HepG2 (cell line): ENCODE measurements around the gene ZBED3. TPM values are rescaled to one million over a fixed set of nuclear protein-coding genes. Genes with fewer than 3 reads are reported as not detected.

Source experiments
- ATAC-seq: fragments of 200-7000 bp; cut with Tn5 transposase; 3 replicates; pipeline ENCODE4 v1.9.1; 2020; ENCODE audit warnings: mild to moderate bottlenecking, moderate library complexity
- BruUV-seq: library from RNA; stranded (reverse); fragments of 400-500 nt; replicated peaks from 2 replicates; lab custom pipeline; 2021; lab: Mats Ljungman, UMichigan
- CTCF ChIA-PET: fragments of 300-600 bp; formaldehyde crosslinking; extraction: SDS; loops from one replicate; lab custom pipeline; 2021; ENCODE audit warnings: low total read pairs, inconsistent platforms, low intra/inter-chr PET ratio; lab: Yijun Ruan, JAX
- POLR2A ChIA-PET: fragments of 350-600 bp; sonication (Branson Sonifier 250); formaldehyde crosslinking; loops from one replicate; lab custom pipeline; 2020; ENCODE audit warnings: antibody characterized with exemption, inconsistent platforms; lab: Yijun Ruan, JAX
- DNase-seq: peaks from one replicate; pipeline ENCODE4 v3.0.0-alpha.2; 2015; ENCODE audit warnings: low spot score
- FAIRE-seq: peaks from 3 replicates; lab custom pipeline; 2011; peaks lifted over from hg19 to GRCh38; lab: Jason Lieb, UNC
- H2AFZ ChIP-seq: one replicate; pipeline ENCODE4 v1.6.1; 2011; ENCODE audit warnings: low read length, inconsistent platforms
- H3K27ac ChIP-seq: fragments of 300-600 bp; 3 replicates; pipeline ENCODE4 v1.8.0; 2011; ENCODE audit warnings: mixed run types, mild to moderate bottlenecking, mixed read lengths, low read length, inconsistent platforms; ENCODE audit not compliant: insufficient read depth; ENCODE audit errors: extremely low read length
- H3K27me3 ChIP-seq, 2 experiments: fragments of 200-600 bp in 1 of 2; 2 replicates in 1 of 2; 3 replicates in 1 of 2; pipeline versions ENCODE4 v1.6.0 to v1.8.0; 2011; ENCODE audit warnings: low read length in 2 of 2, mild to moderate bottlenecking in 2 of 2, moderate library complexity in 2 of 2, inconsistent platforms in 1 of 2; ENCODE audit not compliant: insufficient read depth in 2 of 2, control insufficient read depth in 1 of 2
- H3K36me3 ChIP-seq, 2 experiments: fragments of 200-600 bp in 1 of 2; replicated peaks in 1 of 2; 2 replicates in 1 of 2; 3 replicates in 1 of 2; pipeline versions ENCODE4 v1.5.1 to v1.8.0; 2011; ENCODE audit warnings: low read length in 2 of 2, inconsistent platforms in 1 of 2; ENCODE audit not compliant: insufficient read depth in 2 of 2, control insufficient read depth in 1 of 2
- H3K4me1 ChIP-seq: 2 replicates; pipeline ENCODE4 v1.5.1; 2012; ENCODE audit warnings: low read length, inconsistent platforms; ENCODE audit not compliant: insufficient read depth
- H3K4me2 ChIP-seq: 2 replicates; pipeline ENCODE4 v1.6.0; 2011; ENCODE audit warnings: low read depth, low read length, inconsistent platforms
- H3K4me3 ChIP-seq, 3 experiments: fragments of 200-600 bp in 1 of 3; sonication (generic), shearing (Covaris generic) in 1 of 3; replicated peaks in 1 of 3; 2 replicates each; pipeline ENCODE4 v1.5.1; 2011 to 2016; ENCODE audit warnings: low read length in 3 of 3, inconsistent platforms in 2 of 3, low read depth in 2 of 3, mild to moderate bottlenecking in 2 of 3, control low read depth in 1 of 3, mixed read lengths in 1 of 3; ENCODE audit not compliant: insufficient read depth in 1 of 3
- H3K79me2 ChIP-seq: one replicate; pipeline ENCODE4 v1.6.1; 2011; ENCODE audit warnings: low read length, inconsistent platforms; ENCODE audit not compliant: insufficient read depth
- H3K9ac ChIP-seq: 2 replicates; pipeline ENCODE4 v1.6.0; 2011; ENCODE audit warnings: mild to moderate bottlenecking, low read depth, low read length, inconsistent platforms; ENCODE audit not compliant: insufficient read depth
- H3K9me3 ChIP-seq: 2 replicates; pipeline ENCODE4 v1.5.1; 2012; ENCODE audit warnings: mild to moderate bottlenecking, low read length
- H4K20me1 ChIP-seq: 2 replicates; pipeline ENCODE4 v1.6.0; 2011; ENCODE audit warnings: inconsistent platforms, mild to moderate bottlenecking, low read length, moderate library complexity; ENCODE audit not compliant: insufficient read depth
- GMEB1 ChIP-seq: sonication (generic); formaldehyde crosslinking; IDR thresholded peaks from 2 replicates; pipeline ENCODE4 v1.5.1; 2020; ENCODE audit warnings: missing genetic modification reagents, mild to moderate bottlenecking, borderline replicate concordance
- ISX ChIP-seq: sonication (generic); formaldehyde crosslinking; conservative IDR thresholded peaks from 2 replicates; pipeline ENCODE4 v1.5.0; 2020; ENCODE audit warnings: missing genetic modification reagents
- PATZ1 ChIP-seq: sonication (generic); formaldehyde crosslinking; IDR thresholded peaks from 2 replicates; pipeline ENCODE4 v1.4.0; 2020; ENCODE audit warnings: missing genetic modification reagents
- ZBTB40 ChIP-seq, 2 experiments: fragments of 450-650 bp in 1 of 2; sonication (generic) in 1 of 2; formaldehyde crosslinking in 1 of 2; IDR thresholded peaks; 2 replicates each; pipeline versions ENCODE4 v1.6.1 to v1.8.0; 2016 to 2022; ENCODE audit warnings: antibody characterized with exemption in 1 of 2, mild to moderate bottlenecking in 1 of 2, missing genetic modification reagents in 1 of 2
- ZNF564 ChIP-seq: sonication (generic); formaldehyde crosslinking; IDR thresholded peaks from 2 replicates; pipeline ENCODE4 v1.8.1; 2023; ENCODE audit warnings: mild to moderate bottlenecking, missing genetic modification reagents
- ZSCAN5A ChIP-seq: sonication (generic); formaldehyde crosslinking; IDR thresholded peaks from 2 replicates; pipeline ENCODE4 v1.8.0; 2022; ENCODE audit warnings: mild to moderate bottlenecking, missing genetic modification reagents, borderline replicate concordance
- WGBS: methylation state at CpG from one replicate; pipeline ENCODE4 v1.1.6; 2017; ENCODE audit warnings: low lambda C conversion rate; 5-methylcytosine and 5-hydroxymethylcytosine counted together
- in situ Hi-C: cut with HindIII; loops from 2 replicates; pipeline ENCODE4 v1.10.0; 2017; ENCODE audit warnings: low pct_unique_long_range_greater_than_20kb; ENCODE audit not compliant: extremely low pct_ligation_motif_present
- intact Hi-C: fragments of 100-400 bp; cut with micrococcal nuclease; formaldehyde crosslinking; loops from one replicate; pipeline ENCODE4 v1.10.0; 2022; ENCODE audit not compliant: unreplicated experiment
- polyA plus RNA-seq, 8 experiments: library from polyadenylated mRNA; depleted of rRNA in 3 of 8; stranded (reverse) in 7 of 8; unstranded in 1 of 8; fragments of >200 nt; fragmentation: Illumina TruSeq in 4 of 8; extraction: Trizol in 4 of 8; gene quantifications; 2 replicates each; pipeline versions ENCODE4 v1.2.1 to v1.2.3, GENCODE V29; 2011 to 2016; ENCODE audit warnings: low read depth in 4 of 8, missing spikeins in 1 of 8, mixed read lengths in 1 of 8; ENCODE audit not compliant: insufficient read depth in 1 of 8
- total RNA-seq, 5 experiments: library from RNA; depleted of rRNA; stranded (reverse); fragments of >200 nt; fragmentation: Illumina TruSeq; extraction: Trizol; gene quantifications; 2 replicates each; pipeline ENCODE4 v1.2.3, GENCODE V29; 2016; ENCODE audit warnings: low read depth in 1 of 5

Gene ZBED3
- total and polyA plus RNA-seq, 2 of the 13 experiments (the other 11 are each of a cell fraction or from before 2014, with no cell fraction given), result 2.3 to 8.1 TPM

GRCh38 chr5:77066823-77067442 is 20.2 kb downstream of the ZBED3 start:
- CTCF ChIA-PET, result no interaction called here
- intact Hi-C loops, result no loop called here
- ATAC-seq, result no peak
- TF ChIP-seq PATZ1, result no peak
- TF ChIP-seq ZBTB40 (IDR thresholded peaks at IDR 0.05), result no peak
- no peak for TF ChIP-seq ZBTB40 (CRISPR knock-in tag; IDR thresholded peaks at IDR 0.05)
- TF ChIP-seq ISX, result no peak
- no peak for TF ChIP-seq ZSCAN5A (CRISPR knock-in tag)
- TF ChIP-seq GMEB1 (CRISPR knock-in tag), result no peak
- TF ChIP-seq ZNF564 (CRISPR knock-in tag), result no peak

More at GRCh38 chr5:77066823-77067442, 20.2 kb downstream of the ZBED3 start:
- Histone ChIP-seq H3K27me3 (no peaks in the 10 kb centered on the region), H2AFZ (no peak overlapping the region), H3K9me3 (no peaks in the 10 kb centered on the region), H4K20me1 (no peaks in the 10 kb centered on the region), H3K36me3 (peaks cover 1 to 15% of the 10 kb centered on the region in 2 experiments), H3K4me3 (no peak overlapping the region), H3K4me1 (no peaks in the 10 kb centered on the region), H3K27ac (no peak overlapping the region), H3K79me2 (no peaks in the 10 kb centered on the region), H3K9ac (no peak overlapping the region), H3K4me2 (no peak overlapping the region)
- DNase-seq (no peak), FAIRE-seq (no peak)
- no TSS peak for BruUV-seq
- POLR2A ChIA-PET, result no interaction called here
- 97% methylated on average over 1 of the region's 1 CpG for WGBS
- in situ Hi-C loops, result no loop called here
